HG02840 (cell line): Measurements from ENCODE around the gene PEX6.
"Not testable (repeated sequence)": the region's sequence is repeated elsewhere in the genome, so short reads cannot be mapped to it uniquely, and the experiment has no call there.

Experiments used
- ATAC-seq: cut with Tn5 transposase; IDR thresholded peaks from one replicate; pipeline ENCODE4 v1.9.1; 2021; ENCODE audit warnings: mild to moderate bottlenecking, moderate library complexity, moderate number of reproducible peaks; ENCODE audit not compliant: unreplicated experiment, low FRiP score

The PEX6 gene

GRCh38 chr6:42968126-42968701, 10.8 kb downstream of the PEX6 start:
- no peak for ATAC-seq

- no peak for ATAC-seq
Observed at GRCh38 chr6:42967228-42967627, 11.8 kb downstream of the PEX6 start.

GRCh38 chr6:42966571-42966970, 12.4 kb downstream of the PEX6 start:
- ATAC-seq, result no peak

- ATAC-seq, result no peak
Observed at GRCh38 chr6:42963855-42964605, 15.0 kb downstream of the PEX6 start.

- no peak for ATAC-seq
Observed at GRCh38 chr6:42963179-42963854, 15.7 kb downstream of the PEX6 start.

GRCh38 chr6:42962502-42963178, 16.3 kb downstream of the PEX6 start:
- no peak for ATAC-seq

- ATAC-seq, result no peak
Observed at GRCh38 chr6:42962096-42962495, 16.9 kb downstream of the PEX6 start.

- no peak for ATAC-seq
Observed at GRCh38 chr6:42961020-42961470, 17.9 kb downstream of the PEX6 start.

- ATAC-seq, result no peak
Observed at GRCh38 chr6:42960243-42961019, 18.6 kb downstream of the PEX6 start, which contains the start of gene GNMT. Gene GNMT (plus strand): TSS chr6:42960754. CDS start chr6:42960768, 14 bp downstream.

GRCh38 chr6:42959917-42960242, 19.1 kb downstream of the PEX6 start:
- ATAC-seq, result no peak

- no peak for ATAC-seq
Observed at GRCh38 chr6:42958125-42958524, 20.9 kb downstream of the PEX6 start.

- not testable (repeated sequence) for ATAC-seq
Observed at GRCh38 chr6:42954405-42954804, 24.6 kb downstream of the PEX6 start.

GRCh38 chr6:42952389-42952788, 26.6 kb downstream of the PEX6 start:
- ATAC-seq, result no peak

GRCh38 chr6:42947950-42948349, 31.0 kb downstream of the PEX6 start:
- no peak for ATAC-seq

- ATAC-seq, result no peak
Observed at GRCh38 chr6:42942444-42942843, 36.5 kb downstream of the PEX6 start.

GRCh38 chr6:42941356-42941755, 37.6 kb downstream of the PEX6 start:
- ATAC-seq, result not testable (repeated sequence)

- no peak for ATAC-seq
Observed at GRCh38 chr6:42940493-42941045, 38.4 kb downstream of the PEX6 start.

GRCh38 chr6:42939810-42940167, 39.2 kb downstream of the PEX6 start:
- ATAC-seq, result no peak

- ATAC-seq, result no peak
Observed at GRCh38 chr6:42938987-42939809, 39.8 kb downstream of the PEX6 start.
